HFF-Myc (cell line): Measurements from ENCODE around the gene TOGARAM2.

Experiments
- DNase-seq: peaks from one replicate; pipeline ENCODE4 v3.0.0-alpha.2; 2011; ENCODE audit warnings: low read depth; ENCODE audit errors: extremely low read depth
- H3K4me3 ChIP-seq: replicated peaks from 2 replicates; pipeline ENCODE4 v1.5.1; 2011; ENCODE audit warnings: low read depth, mild to moderate bottlenecking, control low read depth, low read length
- CTCF ChIP-seq: IDR thresholded peaks from 2 replicates; pipeline ENCODE4 v1.5.1; 2012; ENCODE audit warnings: mild to moderate bottlenecking, low read depth, low read length, control low read depth; ENCODE audit errors: missing control alignments

Gene TOGARAM2

DNA sequence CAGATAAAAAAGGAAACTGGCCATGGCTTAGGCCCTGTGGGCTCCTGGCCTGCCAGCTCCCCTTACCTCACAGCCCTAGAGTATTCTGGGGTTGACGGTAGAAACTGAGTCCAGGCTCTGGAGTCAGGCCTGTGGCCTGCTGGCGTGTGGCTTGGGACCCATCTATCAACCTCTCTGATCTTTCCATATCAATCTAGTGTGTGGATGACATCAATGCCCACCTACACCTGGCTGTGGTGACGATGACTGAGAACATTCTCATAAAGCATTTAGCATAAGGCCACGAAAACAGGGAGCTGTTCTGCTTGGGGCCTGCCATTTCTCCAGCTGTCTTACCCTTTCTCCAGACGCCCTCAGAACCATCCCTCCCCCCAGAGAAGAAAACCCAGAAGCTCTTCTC is 75.4 kb downstream of the TOGARAM2 start:
- DNase-seq, result no peak
- H3K4me3 ChIP-seq, result no peak overlapping the region
- TF ChIP-seq CTCF, result no peak

DNA sequence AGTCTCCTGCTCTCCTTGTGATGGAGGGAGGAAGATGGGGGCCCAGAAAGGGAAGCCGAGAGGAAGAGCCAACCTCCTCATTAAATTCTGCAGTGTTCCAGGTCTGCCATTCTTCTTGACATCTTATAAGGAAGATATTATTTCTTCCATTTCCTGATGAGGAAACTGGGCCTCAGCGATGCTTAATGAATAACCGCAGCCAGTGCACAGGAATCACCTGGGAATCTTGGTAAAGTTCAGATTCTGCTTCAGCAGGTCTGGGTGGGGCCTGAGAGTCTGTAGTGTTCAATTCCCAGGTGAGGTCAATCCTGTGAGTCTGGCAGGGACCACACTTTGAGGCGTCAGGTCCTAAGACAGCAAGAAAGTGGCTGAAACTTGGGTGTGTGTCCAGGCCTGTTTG is 75.9 kb downstream of the TOGARAM2 start:
- DNase-seq, result no peak
- TF ChIP-seq CTCF, result no peak
- no peak overlapping the region for H3K4me3 ChIP-seq

- DNase-seq, result no peak
- TF ChIP-seq CTCF, result no peak
- H3K4me3 ChIP-seq, result no peak overlapping the region
Observed at GRCh38 chr2:29059624-29060023, 78.5 kb downstream of the TOGARAM2 start.

DNA sequence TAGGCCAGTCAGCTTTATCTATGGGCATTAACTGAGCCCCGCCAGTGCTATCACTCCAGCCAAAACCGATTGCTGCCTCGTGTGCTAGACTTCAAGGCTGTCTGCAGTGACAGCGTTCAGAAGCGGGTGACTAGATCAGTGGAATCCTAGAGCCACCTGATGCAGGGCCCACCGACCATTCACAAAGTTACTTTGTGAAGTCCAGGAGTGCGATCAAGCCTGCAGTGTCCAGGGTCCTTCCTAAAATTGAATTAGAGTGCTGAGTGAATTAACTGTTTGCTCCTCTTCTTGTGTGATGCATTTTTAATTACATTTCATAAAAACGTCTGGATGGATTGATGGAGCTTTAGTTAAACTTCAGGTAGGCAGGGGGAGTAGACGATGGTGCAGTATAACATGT is 79.3 kb downstream of the TOGARAM2 start:
- TF ChIP-seq CTCF, result no peak
- H3K4me3 ChIP-seq, result no peak overlapping the region
- DNase-seq, result no peak

DNA sequence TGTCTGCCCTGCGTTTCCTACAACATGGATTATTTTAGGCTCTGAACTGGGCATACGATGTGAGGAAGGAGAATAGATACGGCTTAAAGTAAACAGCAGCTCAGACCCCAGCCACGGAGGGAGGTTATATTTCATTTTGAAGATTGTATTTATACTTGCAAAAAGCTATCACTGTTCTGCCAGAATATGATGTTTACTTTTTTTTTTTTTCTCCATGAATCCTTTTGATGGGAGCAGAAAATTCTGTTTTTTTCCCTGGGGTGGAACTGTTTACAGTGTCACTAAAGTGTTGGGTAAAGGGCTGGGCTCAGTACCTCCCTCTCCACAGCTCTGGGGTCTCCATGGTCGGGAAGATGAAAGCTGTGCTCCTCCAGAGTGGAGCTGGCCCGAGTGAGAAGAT is 80.1 kb downstream of the TOGARAM2 start:
- TF ChIP-seq CTCF, result no peak
- DNase-seq, result no peak
- H3K4me3 ChIP-seq, result no peak overlapping the region

GRCh38 chr2:29061616-29062015 is 80.5 kb downstream of the TOGARAM2 start:
- no peak for TF ChIP-seq CTCF
- DNase-seq, result no peak
- no peak overlapping the region for H3K4me3 ChIP-seq

- DNase-seq, result no peak
- no peak overlapping the region for H3K4me3 ChIP-seq
- no peak for TF ChIP-seq CTCF
Observed at GRCh38 chr2:29062371-29062770, 81.3 kb downstream of the TOGARAM2 start.
